Gastroesophageal sphincter (tissue), 4 donors: Measurements from ENCODE around the gene VPREB3. TPM values are rescaled to one million over a fixed set of nuclear protein-coding genes. Genes with fewer than 3 reads are reported as not detected.

Source experiments
- ATAC-seq: fragments of 150-250 bp; one replicate; pipeline ENCODE4 v1.9.1; 2016; ENCODE audit warnings: mild to moderate bottlenecking, moderate library complexity
- H3K27ac ChIP-seq, 4 donors: fragments of 200-600 bp; sonication (generic) in 3 of 4; 1 replicate in 3 of 4; 2 replicates in 1 of 4; pipeline ENCODE4 v1.5.1; 2016 to 2019
- H3K27me3 ChIP-seq: fragments of 200-600 bp; sonication (generic); one replicate; pipeline ENCODE4 v1.5.1; 2019
- H3K36me3 ChIP-seq, 2 donors: fragments of 200-600 bp; sonication (generic); one replicate each; pipeline ENCODE4 v1.5.1; 2019; ENCODE audit warnings: control low read depth in 1 of 2
- H3K4me1 ChIP-seq, 3 donors: fragments of 200-600 bp; sonication (generic); 1 replicate in 2 of 3; 2 replicates in 1 of 3; pipeline ENCODE4 v1.5.1; 2016 to 2019; ENCODE audit warnings: control low read depth in 2 of 3
- H3K4me3 ChIP-seq, 2 donors: fragments of 200-600 bp; sonication (generic); one replicate each; pipeline ENCODE4 v1.5.1; 2019; ENCODE audit warnings: mild to moderate bottlenecking in 1 of 2, moderate library complexity in 1 of 2
- H3K9me3 ChIP-seq, 3 donors: fragments of 200-600 bp; sonication (generic); one replicate each; pipeline ENCODE4 v1.5.1; 2017 to 2019; ENCODE audit warnings: control low read depth in 2 of 3
- CTCF ChIP-seq, 4 experiments: fragments of 200-600 bp in 2 of 4; fragments of 450-650 bp in 2 of 4; sonication (generic) in 1 of 4; IDR thresholded peaks; one replicate each; pipeline ENCODE4 v1.5.1; 2017 to 2019; ENCODE audit warnings: antibody characterized with exemption in 4 of 4, mild to moderate bottlenecking in 2 of 4, moderate library complexity in 2 of 4
- EP300 ChIP-seq: sonication (generic); formaldehyde crosslinking; IDR thresholded peaks from one replicate; pipeline ENCODE4 v1.6.1; 2017; ENCODE audit warnings: antibody characterized with exemption, mild to moderate bottlenecking
- POLR2A ChIP-seq, 2 donors: fragments of 450-650 bp; IDR thresholded peaks; one replicate each; pipeline ENCODE4 v1.6.1; 2017; ENCODE audit warnings: antibody characterized with exemption in 2 of 2, mild to moderate bottlenecking in 2 of 2, moderate library complexity in 1 of 2
- POLR2AphosphoS5 ChIP-seq: sonication (generic); formaldehyde crosslinking; IDR thresholded peaks from one replicate; pipeline ENCODE4 v1.6.1; 2017; ENCODE audit warnings: antibody characterized with exemption
- WGBS, 2 donors: methylation state at CpG; one replicate each; pipeline ENCODE4 v1.1.5; 2018; ENCODE audit warnings: low coverage in 1 of 2; 5-methylcytosine and 5-hydroxymethylcytosine counted together
- total RNA-seq, 4 donors: library from RNA; depleted of rRNA; stranded (reverse); fragments of >200 nt; gene quantifications; one replicate each; pipeline ENCODE4 v1.1.0, GENCODE V29; 2016

The VPREB3 gene
- total RNA-seq, 4 donors from 2014 or later = 1.9 TPM; not detected in 3

GRCh38 chr22:23772649-23773473, 18.6 kb upstream of the VPREB3 start, which contains the start of gene MMP11:
TSS of gene MMP11 (plus strand) at chr22:23772849. CDS start at chr22:23772871, 22 bp downstream.
- no peaks in the 10 kb centered on the region for H3K9me3 ChIP-seq
- H3K4me1 ChIP-seq = peaks cover 0 to 83% (median 27%) of the 10 kb centered on the region in 3 donors
- peak within 1 kb of the TSS in 3 of 4 donors; percentile 69 to 81 (median 73) for H3K27ac ChIP-seq
- TF ChIP-seq POLR2A (IDR thresholded peaks at IDR 0.05) (no peak), CTCF (IDR thresholded peaks at IDR 0.05) (peak in 2 of 4 experiments; percentile 17 to 19), POLR2AphosphoS5 (no peak)
- H3K36me3 ChIP-seq = no peaks in the 10 kb centered on the region
- H3K27me3 ChIP-seq = no peaks in the 10 kb centered on the region
- WGBS, 2 donors = 46% methylated on average over 2 of the region's 79 CpGs; no CpG with 5 or more reads in 1 of the 2 donors
- peak within 1 kb of the TSS; percentile 41 to 68 for H3K4me3 ChIP-seq
- ATAC-seq = peak; percentile 65

GRCh38 chr22:23772315-23772648, 18.1 kb upstream of the VPREB3 start:
- Histone ChIP-seq H3K4me1 (peaks cover 0 to 83% (median 27%) of the 10 kb centered on the region in 3 donors), H3K27ac (peak overlapping the region in 3 of 4 donors; percentile 69 to 81 (median 73))
- whole genome bisulfite sequencing, 2 donors = 16 to 25% methylated on average over 1 to 4 of the region's 6 CpGs

GRCh38 chr22:23769321-23769965, 15.2 kb upstream of the VPREB3 start:
- WGBS, 2 donors = 30 to 53% methylated on average over 2 to 3 of the region's 6 CpGs
- peaks cover 0 to 3% of the 10 kb centered on the region in 2 donors for H3K36me3 ChIP-seq
- no peak overlapping the region for H3K4me3 ChIP-seq
- no peaks in the 10 kb centered on the region for H3K27me3 ChIP-seq
- no peaks in the 10 kb centered on the region for H3K9me3 ChIP-seq
- H3K4me1 ChIP-seq = peaks cover 0 to 99% (median 21%) of the 10 kb centered on the region in 3 donors
- ATAC-seq = no peak
- peak overlapping the region in 3 of 4 donors; percentile 90 to 91 (median 90) for H3K27ac ChIP-seq
- TF ChIP-seq EP300 (no peak), CTCF (IDR thresholded peaks at IDR 0.05) (no peak), POLR2A (IDR thresholded peaks at IDR 0.05) (no peak), POLR2AphosphoS5 (no peak)

More at GRCh38 chr22:23772315-23772648, 18.1 kb upstream of the VPREB3 start:
- no peaks in the 10 kb centered on the region for H3K36me3 ChIP-seq
- H3K9me3 ChIP-seq = no peaks in the 10 kb centered on the region
- TF ChIP-seq EP300 (no peak), CTCF (IDR thresholded peaks at IDR 0.05) (no peak), POLR2AphosphoS5 (no peak), POLR2A (IDR thresholded peaks at IDR 0.05) (no peak)
- ATAC-seq = no peak
- peak overlapping the region; percentile 41 to 68 for H3K4me3 ChIP-seq
- no peaks in the 10 kb centered on the region for H3K27me3 ChIP-seq

DNA sequence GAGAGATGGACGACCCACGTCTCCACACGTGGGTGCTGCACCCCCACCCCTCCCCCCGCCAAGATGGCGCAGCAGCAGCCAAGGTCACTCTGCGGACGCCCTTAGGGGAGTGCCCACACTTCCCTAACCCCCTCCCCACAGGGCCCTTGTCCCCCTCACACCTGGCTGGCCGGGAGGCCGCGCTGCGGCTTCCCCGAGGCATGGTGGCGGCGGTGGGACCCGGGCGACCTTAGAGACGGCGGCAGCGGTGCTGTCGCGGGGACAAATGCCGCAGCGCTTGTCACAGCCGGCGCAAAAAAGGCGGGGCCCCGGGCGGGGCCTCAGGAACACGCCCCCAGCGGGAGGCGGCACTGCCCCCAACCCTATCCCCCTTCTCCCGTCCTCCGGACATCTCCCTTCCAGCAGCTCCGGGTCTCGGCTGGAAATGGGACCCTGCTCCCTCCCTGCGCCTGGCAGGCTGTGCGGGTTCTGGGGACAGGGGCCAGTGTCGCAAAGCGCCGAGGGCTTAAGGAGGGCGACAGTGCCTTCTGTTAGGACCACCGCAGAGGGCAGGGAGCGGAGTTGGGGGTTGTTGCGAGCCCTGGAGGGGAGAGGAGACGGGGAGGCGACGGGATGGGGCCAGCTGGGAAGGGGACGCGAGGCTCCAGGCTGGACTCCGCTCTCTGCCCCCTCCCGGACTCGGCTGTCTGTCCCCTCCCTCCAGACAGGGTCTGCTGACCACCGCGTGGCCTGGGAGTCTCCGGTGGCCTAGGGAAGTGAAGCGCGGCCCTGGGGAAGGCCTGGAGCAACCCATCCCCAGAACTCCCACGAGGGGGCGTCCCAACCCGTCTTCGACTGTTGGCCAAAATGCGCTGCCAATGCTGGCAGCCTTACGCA, 13.7 kb upstream of the VPREB3 start, which contains the start of gene CHCHD10:
Gene CHCHD10 (minus strand): TSS at position 300 of the 876 bp plus-strand sequence. CDS start 98 bp downstream, at position 202.
- H3K36me3 ChIP-seq = peaks cover 0 to 3% of the 10 kb centered on the region in 2 donors
- H3K9me3 ChIP-seq = no peaks in the 10 kb centered on the region
- peak; percentile 75 for ATAC-seq
- TF ChIP-seq EP300 (no peak), CTCF (IDR thresholded peaks at IDR 0.05) (peak in 3 of 4 experiments; percentile 83 to 91 (median 84)), POLR2A (IDR thresholded peaks at IDR 0.05) (peak; percentile 51 to 56), POLR2AphosphoS5 (peak; percentile 40)
- WGBS, 2 donors = 0% methylated on average over 1 of the region's 63 CpGs; no CpG with 5 or more reads in 1 of the 2 donors
- H3K27ac ChIP-seq = peak within 1 kb of the TSS; percentile 43 to 91 (median 90)
- H3K27me3 ChIP-seq = no peaks in the 10 kb centered on the region
- peak within 1 kb of the TSS; percentile 58 to 82 for H3K4me3 ChIP-seq
- peaks cover 0 to 99% (median 9%) of the 10 kb centered on the region in 3 donors for H3K4me1 ChIP-seq
